ENCODE results near the gene DNAJC27. TPM values are rescaled to one million over a fixed set of nuclear protein-coding genes. Genes with fewer than 3 reads are reported as not detected.

DNAJC27 gene
- total RNA-seq, 2 donors from 2014 or later, result 4.7 to 6.5 TPM

DNA sequence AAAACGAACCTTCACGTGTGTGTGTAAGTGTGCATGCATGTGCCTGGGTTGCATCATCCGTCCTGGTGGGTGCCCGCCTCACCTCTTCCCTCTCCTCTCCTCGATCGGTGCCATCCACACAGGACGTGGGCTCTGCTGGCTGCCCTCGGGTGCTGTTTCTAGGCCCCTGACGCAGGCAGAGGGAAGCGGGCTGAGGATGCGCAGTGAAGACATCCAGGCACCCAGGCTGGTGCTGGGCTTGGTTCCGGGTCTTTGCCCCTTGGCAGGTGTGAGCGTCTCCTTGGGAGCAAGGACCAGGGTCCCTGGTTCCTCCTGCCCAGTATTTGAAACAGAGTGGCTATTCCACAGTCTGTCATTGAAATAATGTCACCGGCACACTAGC lies 45.5 kb downstream of the DNAJC27 start:
- peak overlapping the region; percentile 66 for H3K4me3 Mint-ChIP-seq
- H3K4me1 Mint-ChIP-seq, result no peaks in the 10 kb centered on the region
- no peak for ATAC-seq (replicated peaks)
- H3K36me3 Mint-ChIP-seq (ENCODE audit: low read depth), result no peaks in the 10 kb centered on the region
- no peaks in the 10 kb centered on the region for H3K27me3 Mint-ChIP-seq
- H3K9me3 Mint-ChIP-seq, result no peaks in the 10 kb centered on the region
- H3K27ac Mint-ChIP-seq, result no peak overlapping the region

DNA sequence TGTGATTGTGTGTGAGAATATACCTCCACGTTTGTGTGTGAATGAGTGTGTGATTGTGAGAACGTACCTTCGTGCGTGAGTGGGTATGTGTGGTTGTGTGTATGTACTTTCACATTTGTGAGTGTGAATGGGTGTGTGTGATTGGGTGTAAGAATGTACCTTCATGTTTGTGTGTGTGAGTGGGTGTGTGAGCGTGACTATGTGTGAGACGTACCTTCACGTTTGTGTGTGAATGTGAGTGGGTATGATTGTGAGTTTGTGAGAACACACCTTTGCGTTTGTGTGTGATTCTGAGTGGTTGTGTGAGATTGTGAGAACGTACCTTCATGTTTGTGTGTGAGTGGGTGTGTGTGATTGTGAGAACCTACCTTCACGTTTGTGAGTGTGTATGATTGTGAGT lies 45.9 kb downstream of the DNAJC27 start:
- Mint-ChIP-seq H3K27ac (no peak overlapping the region), H3K36me3 (ENCODE audit: low read depth) (no peaks in the 10 kb centered on the region), H3K27me3 (no peaks in the 10 kb centered on the region), H3K4me3 (no peak overlapping the region), H3K4me1 (peaks cover 3% of the 10 kb centered on the region), H3K9me3 (no peaks in the 10 kb centered on the region)
- no peak for ATAC-seq (replicated peaks)

DNA sequence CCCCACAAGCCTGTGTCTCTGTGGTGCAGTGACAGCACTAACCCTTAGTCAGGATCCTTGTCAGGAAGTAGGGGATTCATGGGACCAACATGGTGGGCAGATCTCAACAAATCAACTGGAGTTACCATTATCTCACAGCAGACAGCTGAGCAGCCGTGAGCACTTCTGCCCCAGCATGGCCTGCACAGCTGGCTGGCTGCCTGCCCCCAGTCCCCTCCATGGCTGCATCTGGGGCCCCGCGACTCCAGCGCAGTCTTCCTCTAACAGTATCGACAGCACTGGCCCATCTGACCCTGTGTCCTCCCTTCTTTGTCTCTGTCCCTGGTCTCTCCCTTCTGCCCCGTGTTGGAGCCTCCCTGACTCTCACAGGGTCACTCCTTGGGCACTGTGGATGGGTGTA lies 47.0 kb downstream of the DNAJC27 start:
- H3K27me3 Mint-ChIP-seq, result no peaks in the 10 kb centered on the region
- no peaks in the 10 kb centered on the region for H3K9me3 Mint-ChIP-seq
- ATAC-seq (replicated peaks), result no peak
- peaks cover 5% of the 10 kb centered on the region for H3K4me1 Mint-ChIP-seq
- no peaks in the 10 kb centered on the region for H3K36me3 Mint-ChIP-seq (ENCODE audit: low read depth)
- no peak overlapping the region for H3K4me3 Mint-ChIP-seq
- H3K27ac Mint-ChIP-seq, result no peak overlapping the region

DNA sequence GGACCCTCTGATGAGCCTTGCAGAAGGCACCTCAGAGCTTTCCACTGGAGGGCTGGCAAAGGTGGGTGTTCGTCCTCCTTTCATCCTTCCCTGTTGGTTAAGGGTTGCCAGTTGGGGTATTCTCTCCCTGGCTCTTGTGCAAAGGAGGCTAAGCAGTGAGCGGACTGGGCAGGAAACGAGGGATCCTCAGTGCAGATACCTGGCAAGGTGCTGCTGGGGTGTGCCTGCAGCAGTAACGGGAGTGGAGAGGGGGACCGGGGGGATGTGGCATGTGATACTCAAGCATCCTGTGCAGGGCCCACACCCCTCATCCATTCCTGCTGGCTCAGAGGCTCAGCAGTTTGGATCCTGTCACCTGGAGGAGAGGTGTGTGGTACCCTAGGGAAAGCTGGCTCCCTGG lies 47.5 kb downstream of the DNAJC27 start:
- H3K4me1 Mint-ChIP-seq, result peaks cover 7% of the 10 kb centered on the region
- peaks cover 1% of the 10 kb centered on the region for H3K36me3 Mint-ChIP-seq (ENCODE audit: low read depth)
- no peaks in the 10 kb centered on the region for H3K27me3 Mint-ChIP-seq
- ATAC-seq (replicated peaks), result no peak
- H3K27ac Mint-ChIP-seq, result no peak overlapping the region
- no peaks in the 10 kb centered on the region for H3K9me3 Mint-ChIP-seq
- H3K4me3 Mint-ChIP-seq, result no peak overlapping the region

DNA sequence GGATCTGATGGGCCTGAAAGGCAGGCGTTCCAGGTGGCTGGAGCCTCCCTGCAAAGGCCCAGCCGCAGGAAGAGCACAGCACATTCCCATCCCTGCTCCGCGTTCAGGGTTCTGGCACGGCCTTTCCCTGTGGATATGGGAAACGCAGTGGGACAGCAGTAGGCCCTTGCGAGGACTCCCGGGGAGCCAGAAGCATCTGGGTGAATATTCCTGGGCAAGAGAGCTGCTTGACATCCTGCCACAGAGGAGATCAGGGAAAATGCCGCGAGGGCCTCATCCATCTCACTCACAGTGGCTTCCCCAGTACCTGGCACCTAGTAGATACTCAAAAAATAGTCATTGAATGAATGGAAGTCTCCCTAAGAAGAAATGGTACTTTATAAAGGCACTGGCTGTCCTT lies 48.6 kb downstream of the DNAJC27 start:
- Mint-ChIP-seq H3K4me3 (no peak overlapping the region), H3K4me1 (peaks cover 14% of the 10 kb centered on the region), H3K36me3 (ENCODE audit: low read depth) (peaks cover 11% of the 10 kb centered on the region), H3K27ac (no peak overlapping the region), H3K9me3 (no peaks in the 10 kb centered on the region), H3K27me3 (no peaks in the 10 kb centered on the region)
- ATAC-seq (replicated peaks), result no peak

DNA sequence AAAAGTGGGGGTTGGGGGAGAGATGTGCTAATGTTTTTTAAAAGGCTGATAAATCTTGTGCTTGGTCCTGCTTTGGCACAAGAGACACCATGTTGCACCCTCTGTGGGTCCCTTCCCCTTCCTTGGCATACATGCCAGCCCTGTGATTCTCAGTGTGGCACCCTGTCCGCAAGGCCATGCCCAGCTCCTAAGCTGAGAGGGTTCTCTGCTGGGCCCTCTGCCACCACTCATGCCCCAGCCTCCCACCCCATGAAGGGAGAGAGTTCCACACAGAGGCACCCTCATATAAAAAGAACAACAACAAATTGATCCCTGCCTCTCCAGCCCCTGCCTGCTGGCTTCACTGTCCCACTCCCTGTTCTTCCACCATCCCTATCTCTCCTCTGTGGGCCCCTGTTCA lies 49.2 kb downstream of the DNAJC27 start:
- Mint-ChIP-seq H3K4me3 (no peak overlapping the region), H3K36me3 (ENCODE audit: low read depth) (peaks cover 16% of the 10 kb centered on the region), H3K27me3 (no peaks in the 10 kb centered on the region), H3K27ac (no peak overlapping the region), H3K4me1 (peaks cover 19% of the 10 kb centered on the region), H3K9me3 (no peaks in the 10 kb centered on the region)
- no peak for ATAC-seq (replicated peaks)

DNA sequence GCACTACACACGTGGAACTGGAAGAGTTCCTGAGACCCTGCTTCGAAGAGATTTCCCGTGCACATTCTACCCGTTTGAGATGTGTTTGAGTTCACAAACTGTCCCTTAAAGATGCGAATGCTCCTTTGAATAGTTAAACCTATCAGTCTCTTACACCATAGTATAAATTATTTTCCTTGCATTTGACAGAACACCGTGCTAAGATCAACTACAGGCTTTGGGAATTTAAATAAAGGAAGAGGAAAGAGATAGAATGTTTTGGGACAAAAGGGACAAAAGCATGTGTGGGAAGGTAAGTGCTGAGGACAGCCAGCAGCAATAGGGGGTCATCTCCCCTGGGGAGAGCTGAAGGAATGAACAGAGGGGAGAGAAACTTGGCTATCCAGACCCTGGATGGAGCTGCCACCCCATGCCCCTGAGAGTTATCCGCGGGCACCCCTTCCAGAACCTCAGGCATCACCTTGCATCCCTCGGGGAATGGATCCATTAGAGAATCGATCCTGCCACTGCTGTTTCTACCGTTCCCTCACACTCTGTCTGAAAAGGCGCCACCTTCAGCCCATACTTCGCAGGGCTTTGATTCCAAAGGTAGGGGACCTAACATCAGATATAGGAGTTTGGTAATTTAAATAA lies 50.8 kb downstream of the DNAJC27 start:
- H3K36me3 Mint-ChIP-seq (ENCODE audit: low read depth), result peaks cover 22% of the 10 kb centered on the region
- peak overlapping the region; percentile 59 for H3K4me3 Mint-ChIP-seq
- peak overlapping the region; percentile 7 for H3K27ac Mint-ChIP-seq
- no peak for ATAC-seq (replicated peaks)
- H3K9me3 Mint-ChIP-seq, result no peaks in the 10 kb centered on the region
- H3K4me1 Mint-ChIP-seq, result peaks cover 25% of the 10 kb centered on the region
- no peaks in the 10 kb centered on the region for H3K27me3 Mint-ChIP-seq

DNA sequence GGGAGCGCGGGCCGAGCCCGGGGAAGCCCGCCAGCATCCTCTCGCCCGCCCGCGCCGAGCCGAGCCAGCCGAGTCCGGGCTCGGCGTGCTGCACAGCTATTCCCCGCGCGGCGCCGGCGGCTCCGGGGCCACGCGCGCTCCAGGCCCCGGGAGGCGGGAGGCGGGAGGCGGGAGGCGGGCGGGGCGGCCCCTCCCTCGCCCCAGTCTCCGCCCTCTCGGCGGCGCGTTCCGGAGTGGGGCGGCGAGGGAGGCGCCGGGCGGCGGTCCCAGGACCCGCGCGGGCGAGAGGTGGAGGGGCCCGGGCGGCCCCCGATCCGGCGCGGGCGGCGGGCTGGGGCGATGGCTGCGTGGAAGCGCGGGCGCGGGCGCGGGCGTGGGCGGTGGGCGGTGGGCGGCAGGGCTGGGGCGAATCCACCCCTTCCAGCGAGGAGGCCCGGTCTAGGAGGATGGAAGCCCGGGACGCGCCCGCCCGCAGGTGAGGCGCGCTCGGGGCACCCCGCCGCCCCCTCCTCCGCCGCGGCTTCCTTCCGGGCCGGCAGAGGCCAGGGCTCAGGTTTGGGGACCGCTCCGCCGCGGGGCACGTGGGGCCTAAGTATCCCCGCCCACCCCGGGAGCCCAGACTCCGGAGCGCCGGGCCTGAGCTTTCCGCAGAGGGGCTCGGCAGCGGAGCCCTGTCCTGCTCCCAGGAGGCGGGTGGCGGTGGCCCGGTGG lies 51.5 kb downstream of the DNAJC27 start, which contains the start of gene ADCY3:
Gene ADCY3, minus strand, starts transcription at position 140 of the 711 bp plus-strand sequence. CDS start 1,250 bp downstream, outside the sequence.
- ATAC-seq (replicated peaks), result peak; percentile 59
- no peaks in the 10 kb centered on the region for H3K9me3 Mint-ChIP-seq
- peaks cover 25% of the 10 kb centered on the region for H3K4me1 Mint-ChIP-seq
- peaks cover 23% of the 10 kb centered on the region for H3K36me3 Mint-ChIP-seq (ENCODE audit: low read depth)
- peak within 1 kb of the TSS; percentile 85 for H3K4me3 Mint-ChIP-seq
- peak within 1 kb of the TSS; percentile 82 for H3K27ac Mint-ChIP-seq
- H3K27me3 Mint-ChIP-seq, result no peaks in the 10 kb centered on the region

DNA sequence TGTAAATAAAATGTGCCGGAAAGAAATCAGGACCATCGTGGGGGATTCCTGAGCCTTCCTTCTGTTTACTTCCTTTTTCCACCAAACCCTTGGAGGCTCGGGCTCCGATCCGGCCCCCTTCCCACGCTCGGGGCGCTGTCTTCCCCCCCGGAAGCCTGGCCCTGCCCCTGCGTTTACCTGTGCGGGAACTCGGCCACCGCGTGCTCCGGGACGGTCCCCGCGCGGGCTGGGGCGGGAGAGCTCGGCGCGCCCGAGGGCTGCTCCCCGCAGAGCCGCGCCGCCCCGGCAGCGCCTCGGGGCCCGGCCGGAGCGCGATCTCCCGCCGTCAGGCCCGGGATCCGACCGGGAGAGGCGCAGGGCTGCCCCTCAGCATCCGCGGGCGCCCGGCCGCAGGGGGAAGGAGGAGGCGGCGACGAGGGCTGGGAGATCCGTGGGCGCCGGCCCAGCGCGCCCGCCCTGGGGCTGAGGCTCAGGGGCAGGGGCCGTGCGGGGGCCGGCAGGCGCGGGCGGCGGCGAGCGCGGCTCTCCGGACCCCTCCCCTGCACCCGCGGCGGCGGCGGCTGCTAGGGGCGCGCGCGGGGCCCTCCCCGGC lies 52.2 kb downstream of the DNAJC27 start:
- peaks cover 23% of the 10 kb centered on the region for H3K36me3 Mint-ChIP-seq (ENCODE audit: low read depth)

DNA sequence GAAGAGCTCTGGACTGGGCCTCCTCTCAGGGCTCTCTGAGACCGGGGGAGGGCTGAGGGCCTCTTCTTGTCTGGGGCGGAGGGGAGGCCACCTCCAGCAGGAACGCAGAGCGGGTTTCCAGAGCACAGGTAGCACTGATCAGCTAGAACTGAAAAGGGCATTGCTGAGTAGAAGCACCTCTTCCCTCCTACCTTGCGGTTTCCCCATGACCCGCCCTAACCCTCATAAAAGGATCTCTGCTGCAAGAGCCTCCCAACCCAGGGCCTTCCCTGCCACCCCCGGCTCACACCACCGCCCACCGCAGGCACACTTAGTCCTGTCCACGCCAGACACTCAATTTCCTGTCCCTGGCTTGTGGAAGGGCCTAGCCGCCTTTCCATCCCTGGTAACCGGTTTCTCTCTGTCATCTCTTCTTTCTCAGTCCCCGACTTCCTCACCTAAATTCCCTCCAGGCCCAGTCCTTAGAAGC lies 52.7 kb downstream of the DNAJC27 start:
- ATAC-seq (replicated peaks), result peak; percentile 56
- peak overlapping the region; percentile 82 for H3K27ac Mint-ChIP-seq

More for the DNA sequence above, 52.2 kb downstream of the DNAJC27 start:
- H3K27me3 Mint-ChIP-seq, result no peaks in the 10 kb centered on the region
- H3K4me1 Mint-ChIP-seq, result peaks cover 25% of the 10 kb centered on the region
- no peaks in the 10 kb centered on the region for H3K9me3 Mint-ChIP-seq
- H3K4me3 Mint-ChIP-seq, result peak overlapping the region; percentile 85
- peak overlapping the region; percentile 82 for H3K27ac Mint-ChIP-seq
- ATAC-seq (replicated peaks), result peak; percentile 42

DNA sequence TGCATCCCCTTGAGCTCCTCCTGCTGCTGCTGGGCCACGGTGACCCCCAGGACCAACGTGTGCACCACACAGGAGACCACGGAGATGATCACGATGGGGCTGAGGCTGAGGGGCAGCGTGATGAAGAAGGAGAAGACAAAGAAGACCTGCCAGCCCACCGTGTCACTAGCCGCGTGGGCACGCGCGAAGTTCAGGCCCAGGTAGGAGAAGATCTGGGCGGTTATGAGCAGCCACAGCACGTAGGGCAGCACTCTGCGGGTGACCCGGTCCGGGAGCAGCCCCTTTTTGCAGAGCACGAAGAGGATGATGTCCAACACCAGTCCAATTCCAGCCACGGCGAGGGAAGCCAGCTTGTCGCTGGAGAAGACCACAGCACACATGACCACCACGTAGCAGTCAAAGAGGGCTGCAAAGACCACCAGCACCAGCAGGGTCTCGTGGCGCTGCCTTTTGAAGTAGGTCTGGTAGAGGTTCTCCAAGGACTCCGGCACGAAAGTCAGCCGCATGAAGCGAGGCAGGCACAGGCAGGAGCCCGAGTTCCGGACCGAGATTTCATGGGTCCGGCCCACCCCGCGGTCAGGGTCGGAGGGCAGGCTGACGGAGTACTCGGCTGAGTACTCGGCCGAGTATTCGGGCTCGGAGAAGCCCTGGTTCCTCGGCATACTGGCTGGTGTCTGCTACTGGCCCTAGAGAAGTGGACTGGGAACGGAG lies 53.3 kb downstream of the DNAJC27 start:
- peaks cover 25% of the 10 kb centered on the region for H3K4me1 Mint-ChIP-seq
- H3K4me3 Mint-ChIP-seq, result peak overlapping the region; percentile 85
- H3K27ac Mint-ChIP-seq, result peak overlapping the region; percentile 82
- no peak for ATAC-seq (replicated peaks)
- peaks cover 23% of the 10 kb centered on the region for H3K36me3 Mint-ChIP-seq (ENCODE audit: low read depth)
- H3K9me3 Mint-ChIP-seq, result no peaks in the 10 kb centered on the region
- H3K27me3 Mint-ChIP-seq, result no peaks in the 10 kb centered on the region

More for the DNA sequence above, 52.7 kb downstream of the DNAJC27 start:
- Mint-ChIP-seq H3K4me3 (peak overlapping the region; percentile 85), H3K9me3 (no peaks in the 10 kb centered on the region), H3K4me1 (peaks cover 25% of the 10 kb centered on the region), H3K27me3 (no peaks in the 10 kb centered on the region), H3K36me3 (ENCODE audit: low read depth) (peaks cover 23% of the 10 kb centered on the region)

DNA sequence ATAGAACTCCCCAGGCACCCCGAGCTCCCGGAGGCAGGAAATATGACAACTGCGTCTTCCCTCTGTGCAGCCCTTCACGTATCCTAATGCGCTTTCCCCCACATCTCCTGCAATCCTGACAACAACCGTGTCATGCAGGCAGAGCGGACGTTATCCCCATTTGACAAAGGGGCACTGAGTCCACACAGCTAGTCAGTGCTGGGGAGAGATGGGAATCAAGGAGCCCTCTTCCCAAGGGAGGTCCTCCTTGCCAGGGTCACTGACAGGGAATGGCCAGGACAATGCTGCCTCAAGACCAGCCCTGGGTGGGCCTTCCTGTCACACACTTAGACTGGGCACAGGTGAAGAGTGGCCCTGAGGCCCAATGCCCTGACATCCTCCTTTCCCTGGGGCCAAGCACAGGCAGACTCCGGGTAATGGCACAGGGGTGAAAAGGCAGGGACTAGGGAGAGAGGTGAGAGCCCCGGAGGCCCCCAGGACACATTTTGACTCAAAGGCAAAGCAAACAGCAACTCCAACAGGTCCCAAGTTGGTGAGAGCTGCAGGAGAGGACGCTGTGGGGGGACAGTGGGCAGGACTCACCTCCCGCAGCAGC lies 53.9 kb downstream of the DNAJC27 start:
- peak overlapping the region; percentile 24 for H3K27ac Mint-ChIP-seq
- H3K4me1 Mint-ChIP-seq, result peaks cover 30% of the 10 kb centered on the region

DNA sequence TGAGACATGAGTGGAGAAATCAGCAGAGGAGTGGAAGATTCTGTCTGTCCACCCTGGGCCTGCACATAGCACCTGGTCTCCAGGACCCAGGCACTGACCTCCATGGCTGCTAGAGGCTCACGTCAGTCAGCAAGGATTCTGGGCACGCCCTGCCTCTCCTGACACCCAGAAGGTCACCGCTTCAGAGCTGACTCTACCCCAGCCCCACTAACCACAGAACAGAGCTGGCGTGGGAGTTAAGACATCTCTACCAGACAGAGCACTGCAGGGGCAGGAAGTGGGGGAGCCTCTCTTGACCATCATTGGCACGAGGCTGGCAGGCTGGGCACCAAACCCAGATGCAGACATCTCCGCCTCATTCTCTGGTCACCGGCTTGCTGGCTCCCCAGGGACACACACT lies 54.7 kb downstream of the DNAJC27 start:
- ATAC-seq (replicated peaks), result peak; percentile 57
- peak overlapping the region; percentile 85 for H3K4me3 Mint-ChIP-seq
- H3K9me3 Mint-ChIP-seq, result no peaks in the 10 kb centered on the region
- peaks cover 30% of the 10 kb centered on the region for H3K4me1 Mint-ChIP-seq
- no peaks in the 10 kb centered on the region for H3K27me3 Mint-ChIP-seq
- H3K27ac Mint-ChIP-seq, result peak overlapping the region; percentile 24
- H3K36me3 Mint-ChIP-seq (ENCODE audit: low read depth), result peaks cover 31% of the 10 kb centered on the region

More for the DNA sequence above, 53.9 kb downstream of the DNAJC27 start:
- ATAC-seq (replicated peaks), result no peak
- Mint-ChIP-seq H3K9me3 (no peaks in the 10 kb centered on the region), H3K27me3 (no peaks in the 10 kb centered on the region), H3K36me3 (ENCODE audit: low read depth) (peaks cover 24% of the 10 kb centered on the region), H3K4me3 (peak overlapping the region; percentile 85)

DNA sequence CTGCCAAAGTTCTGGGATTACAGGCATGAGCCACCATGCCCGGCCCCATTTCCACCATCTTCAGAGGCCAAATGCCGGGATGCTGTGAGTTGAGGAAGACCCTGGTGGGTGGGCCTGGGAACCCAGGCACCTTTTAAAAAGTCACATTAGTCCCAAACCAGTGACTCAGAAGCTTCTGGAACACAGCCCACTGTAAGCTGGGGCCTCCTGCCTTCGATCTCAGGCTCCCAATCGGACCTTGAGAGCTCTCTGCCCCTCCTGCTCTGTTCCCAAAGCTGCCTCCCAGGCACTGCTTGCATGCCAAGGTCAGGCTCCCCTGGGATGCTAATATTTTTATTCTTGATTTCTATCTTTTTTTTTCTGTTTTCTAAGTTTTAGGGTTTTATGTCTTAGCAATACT lies 56.0 kb downstream of the DNAJC27 start:
- no peak for ATAC-seq (replicated peaks)
- H3K27me3 Mint-ChIP-seq, result no peaks in the 10 kb centered on the region
- no peak overlapping the region for H3K4me3 Mint-ChIP-seq
- H3K4me1 Mint-ChIP-seq, result peaks cover 30% of the 10 kb centered on the region
- no peak overlapping the region for H3K27ac Mint-ChIP-seq
- H3K36me3 Mint-ChIP-seq (ENCODE audit: low read depth), result peaks cover 38% of the 10 kb centered on the region
- no peaks in the 10 kb centered on the region for H3K9me3 Mint-ChIP-seq

Measured in activated T-helper 17 cell treated with anti-CD3 and anti-CD28 coated beads, Interleukin-2, amount 50 U/mL, for 72 hours (primary cell).